ENCODE measurements around the gene NEK6.

DNA sequence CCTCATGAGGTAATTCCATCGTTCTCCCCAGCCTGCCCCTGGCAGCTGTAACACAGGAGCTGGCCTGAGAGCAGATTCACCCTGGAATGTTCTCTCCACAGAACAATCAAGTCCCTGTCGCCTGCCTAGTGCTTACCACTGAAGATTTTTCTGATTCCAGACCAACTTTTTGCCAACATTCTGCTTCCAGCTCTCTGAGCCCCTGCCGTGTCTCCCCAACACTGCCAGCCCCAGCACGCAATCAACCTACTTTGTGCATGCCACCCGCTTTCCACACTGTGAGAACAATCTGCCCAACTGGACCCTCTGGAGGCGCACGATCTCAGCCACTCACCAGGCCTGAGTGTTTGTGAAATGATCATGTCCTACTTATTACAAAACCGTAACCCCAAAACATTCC is 94.9 kb downstream of the NEK6 start:
- TF ChIP-seq, protein P1, sequence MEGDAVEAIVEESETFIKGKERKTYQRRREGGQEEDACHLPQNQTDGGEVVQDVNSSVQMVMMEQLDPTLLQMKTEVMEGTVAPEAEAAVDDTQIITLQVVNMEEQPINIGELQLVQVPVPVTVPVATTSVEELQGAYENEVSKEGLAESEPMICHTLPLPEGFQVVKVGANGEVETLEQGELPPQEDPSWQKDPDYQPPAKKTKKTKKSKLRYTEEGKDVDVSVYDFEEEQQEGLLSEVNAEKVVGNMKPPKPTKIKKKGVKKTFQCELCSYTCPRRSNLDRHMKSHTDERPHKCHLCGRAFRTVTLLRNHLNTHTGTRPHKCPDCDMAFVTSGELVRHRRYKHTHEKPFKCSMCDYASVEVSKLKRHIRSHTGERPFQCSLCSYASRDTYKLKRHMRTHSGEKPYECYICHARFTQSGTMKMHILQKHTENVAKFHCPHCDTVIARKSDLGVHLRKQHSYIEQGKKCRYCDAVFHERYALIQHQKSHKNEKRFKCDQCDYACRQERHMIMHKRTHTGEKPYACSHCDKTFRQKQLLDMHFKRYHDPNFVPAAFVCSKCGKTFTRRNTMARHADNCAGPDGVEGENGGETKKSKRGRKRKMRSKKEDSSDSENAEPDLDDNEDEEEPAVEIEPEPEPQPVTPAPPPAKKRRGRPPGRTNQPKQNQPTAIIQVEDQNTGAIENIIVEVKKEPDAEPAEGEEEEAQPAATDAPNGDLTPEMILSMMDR (IDR thresholded peaks at IDR 0.05) = no peak
- TF ChIP-seq POLR2A (IDR thresholded peaks at IDR 0.05) = no peak

Measured in lower leg skin (tissue), 3 donors.